GM21381 (cell line): ENCODE data around the gene ITSN1.

Experiments
- ATAC-seq: cut with Tn5 transposase; IDR thresholded peaks from one replicate; pipeline ENCODE4 v1.9.1; 2021; ENCODE audit warnings: mild to moderate bottlenecking, moderate library complexity; ENCODE audit not compliant: unreplicated experiment

Gene ITSN1

DNA sequence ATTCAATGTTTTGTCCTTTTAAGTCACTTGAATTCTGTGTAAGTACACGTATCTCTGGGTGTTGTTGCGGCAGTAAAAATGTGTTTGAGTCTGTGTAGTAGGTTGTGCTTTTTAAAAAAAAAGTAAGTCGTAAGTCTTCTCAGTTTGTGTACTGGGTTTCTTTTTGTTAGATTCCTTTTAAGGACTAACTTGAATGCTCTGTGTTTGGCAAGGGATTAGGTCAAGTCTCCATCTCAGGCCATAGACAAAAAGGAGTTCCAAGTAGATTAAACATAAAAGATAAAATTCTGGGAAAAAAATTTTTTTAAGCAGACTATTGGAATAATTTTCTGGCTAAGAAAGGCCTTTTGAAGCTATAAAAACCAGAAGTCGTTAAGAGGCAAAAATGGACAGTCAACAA is 160.2 kb downstream of the ITSN1 start:
- ATAC-seq: no peak

DNA sequence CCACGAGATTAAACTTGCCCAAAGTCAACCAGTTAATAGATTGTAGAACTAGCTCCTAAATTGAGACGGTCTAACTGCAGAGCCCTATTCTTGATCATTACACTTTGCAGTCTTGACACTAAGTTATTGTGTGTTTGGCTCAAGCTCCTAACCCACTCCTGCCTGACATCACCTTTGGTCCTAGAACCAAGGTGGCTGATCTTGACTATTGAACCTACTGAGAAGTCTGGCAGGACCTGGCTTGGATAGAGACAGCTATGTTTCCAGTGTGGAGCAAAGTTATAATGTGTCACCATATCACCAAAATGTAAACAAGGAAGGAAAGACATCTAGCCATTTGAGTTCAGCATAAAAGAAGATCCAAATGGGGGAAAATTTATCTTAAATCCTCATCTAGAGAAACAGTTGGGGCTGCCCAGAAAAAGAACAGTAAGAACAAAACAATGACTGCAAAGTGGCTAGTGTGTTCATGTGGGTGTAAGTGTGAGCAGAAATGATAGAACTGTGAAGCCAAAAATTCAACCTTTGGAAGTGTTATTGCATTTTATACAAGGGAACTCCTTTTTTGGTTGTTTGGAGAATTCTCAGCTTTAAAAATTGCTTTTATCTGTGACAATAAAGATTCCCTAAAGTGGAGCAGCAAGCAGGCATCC is 166.5 kb downstream of the ITSN1 start:
- ATAC-seq: no peak

GRCh38 chr21:33810766-33811165 is 168.5 kb downstream of the ITSN1 start:
- no peak for ATAC-seq

DNA sequence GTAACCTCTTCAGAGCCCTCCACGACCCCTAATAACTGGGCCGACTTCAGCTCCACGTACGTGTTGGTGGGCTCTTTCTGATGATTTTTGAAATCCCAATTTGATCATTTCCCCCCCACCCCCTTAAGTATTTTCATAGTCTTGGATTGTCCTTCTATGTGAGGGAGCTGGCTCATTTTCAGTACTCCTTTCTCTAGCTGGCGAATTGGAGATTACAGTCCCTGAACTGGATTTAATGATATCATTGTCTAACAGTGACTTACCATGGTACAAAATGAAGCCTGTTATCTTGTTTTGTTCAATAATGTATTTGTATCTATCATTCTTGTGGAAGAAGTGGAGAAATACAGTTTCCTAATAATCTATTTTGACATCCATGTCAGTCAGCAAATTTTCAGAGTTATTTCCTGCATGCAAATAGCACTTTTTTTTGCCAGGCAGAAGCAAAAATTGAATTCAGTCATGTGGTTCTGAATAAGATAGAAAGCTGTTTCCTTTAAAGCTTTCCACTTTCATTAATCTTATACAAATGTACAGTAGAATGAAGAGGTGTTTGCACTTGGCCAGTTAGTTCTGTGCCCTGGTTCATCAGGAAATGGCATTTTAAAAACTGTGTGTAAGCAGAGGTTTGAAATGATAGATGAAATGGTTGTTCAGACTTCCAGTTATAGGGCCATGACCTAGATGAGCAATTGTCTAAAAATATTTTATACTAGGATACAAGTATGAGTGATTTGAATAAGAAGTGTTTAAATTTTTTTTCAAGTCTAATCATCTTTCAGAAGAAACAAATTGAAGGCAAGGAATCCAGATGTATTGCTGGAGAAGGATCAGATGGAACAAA is 169.1 kb downstream of the ITSN1 start:
- ATAC-seq: no peak

DNA sequence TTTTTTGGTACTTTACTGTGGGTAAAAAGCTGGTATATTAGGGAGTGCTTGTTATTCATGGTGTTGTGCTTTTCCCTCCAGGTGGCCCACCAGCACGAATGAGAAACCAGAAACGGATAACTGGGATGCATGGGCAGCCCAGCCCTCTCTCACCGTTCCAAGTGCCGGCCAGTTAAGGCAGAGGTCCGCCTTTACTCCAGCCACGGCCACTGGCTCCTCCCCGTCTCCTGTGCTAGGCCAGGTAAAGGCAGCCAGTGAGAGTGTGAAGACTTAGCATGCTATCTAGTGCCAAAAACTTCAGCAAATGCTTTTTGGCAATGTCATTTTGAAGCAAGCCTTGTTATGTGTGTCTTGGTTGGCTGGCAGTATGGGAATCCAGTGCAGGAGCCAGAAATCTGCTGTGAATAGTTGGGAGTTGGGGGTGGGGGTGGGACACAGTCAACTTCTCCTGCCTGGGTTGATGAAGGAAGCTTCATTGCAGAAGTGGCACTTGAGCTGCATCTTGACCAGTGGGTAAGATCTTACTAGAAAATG is 171.6 kb downstream of the ITSN1 start:
- ATAC-seq: no peak

- ATAC-seq: no peak
Observed at GRCh38 chr21:33815143-33815707, 172.9 kb downstream of the ITSN1 start.

DNA sequence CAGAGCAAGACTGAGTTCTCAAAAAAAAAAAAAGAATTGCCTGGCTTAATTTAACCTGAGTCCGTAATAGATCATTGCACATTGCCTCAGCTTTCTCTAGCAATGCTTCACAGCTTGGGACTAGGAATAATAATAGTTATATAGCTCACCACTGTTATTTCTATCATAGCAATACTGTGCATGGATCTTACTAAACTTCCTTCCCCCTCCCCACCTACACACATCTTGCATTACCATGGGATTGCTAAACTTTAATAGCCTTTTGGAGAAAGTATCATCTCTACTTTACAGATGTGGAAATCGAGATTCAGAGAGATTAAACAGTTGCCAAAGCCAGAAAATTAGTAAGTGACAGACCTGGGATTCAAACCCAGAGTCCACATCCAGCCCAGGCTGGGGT is 173.9 kb downstream of the ITSN1 start:
- ATAC-seq: no peak

- ATAC-seq: no peak
Observed at GRCh38 chr21:33817138-33817537, 174.8 kb downstream of the ITSN1 start.

GRCh38 chr21:33817663-33818451 is 175.6 kb downstream of the ITSN1 start:
- no peak for ATAC-seq

GRCh38 chr21:33820230-33820770 is 178.0 kb downstream of the ITSN1 start:
- ATAC-seq: no peak

GRCh38 chr21:33820798-33821197 is 178.5 kb downstream of the ITSN1 start:
- ATAC-seq: no peak

GRCh38 chr21:33821503-33822322 is 179.4 kb downstream of the ITSN1 start:
- ATAC-seq: no peak

DNA sequence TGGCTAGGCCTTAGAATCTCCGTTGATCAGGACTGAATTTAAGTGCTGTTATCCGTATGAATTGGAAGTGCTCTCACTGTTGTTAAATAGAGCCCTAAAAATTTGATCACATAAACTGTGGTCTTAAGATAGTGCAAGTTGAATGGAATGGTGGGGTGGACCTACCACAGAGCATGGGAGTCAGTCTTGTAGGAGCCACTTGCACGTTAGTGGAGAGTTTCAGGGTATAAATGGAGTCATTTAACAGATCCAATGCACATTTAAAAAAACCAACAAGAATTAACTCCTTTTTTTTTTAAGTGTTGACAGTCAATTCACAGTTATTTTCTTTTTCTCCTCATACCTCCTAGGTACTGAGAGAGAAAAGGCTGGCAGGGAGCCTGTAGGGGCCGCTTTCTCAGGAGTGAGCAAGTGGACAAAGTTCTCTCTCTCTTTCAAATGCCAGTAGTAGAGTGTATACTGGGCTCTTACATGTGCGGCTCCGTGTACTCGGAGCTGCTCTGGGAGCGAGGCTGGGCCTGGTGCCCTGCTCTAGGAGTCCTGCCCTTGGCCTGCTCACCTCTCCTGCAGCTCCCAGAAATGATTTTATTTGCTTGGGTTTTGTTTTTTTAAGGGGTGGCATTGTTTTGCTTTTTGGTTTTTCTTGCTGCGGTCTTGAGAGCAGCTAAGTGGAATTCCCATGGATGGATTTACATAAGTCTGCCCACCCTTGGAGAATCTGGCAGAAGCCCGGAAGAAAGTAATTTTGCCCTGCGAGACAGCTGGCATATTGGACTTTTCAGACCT is 182.0 kb downstream of the ITSN1 start:
- ATAC-seq: no peak

- ATAC-seq: no peak
Observed at GRCh38 chr21:33825419-33825818, 183.1 kb downstream of the ITSN1 start.

DNA sequence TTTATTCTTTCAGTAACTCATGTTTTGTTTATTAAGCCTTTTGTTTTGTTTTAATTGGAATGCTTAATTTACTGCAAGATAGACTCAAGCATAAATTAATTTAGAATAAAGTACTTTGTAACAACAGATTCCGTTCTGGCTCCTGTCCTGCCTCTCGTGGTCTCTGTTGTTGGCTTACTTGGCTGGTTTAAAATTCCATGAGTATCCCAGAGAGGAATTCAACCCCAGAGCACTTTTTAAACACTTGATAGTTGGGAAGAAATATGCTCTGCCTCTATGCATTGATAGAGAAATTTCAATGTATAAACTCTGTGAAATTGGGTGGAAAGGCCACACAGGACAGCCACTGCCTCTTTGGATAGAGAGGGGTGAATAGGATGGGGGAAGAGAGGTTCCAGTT is 183.6 kb downstream of the ITSN1 start:
- ATAC-seq: no peak

- ATAC-seq: no peak
Observed at GRCh38 chr21:33828083-33828482, 185.8 kb downstream of the ITSN1 start.

GRCh38 chr21:33828577-33828976 is 186.3 kb downstream of the ITSN1 start:
- ATAC-seq: no peak

DNA sequence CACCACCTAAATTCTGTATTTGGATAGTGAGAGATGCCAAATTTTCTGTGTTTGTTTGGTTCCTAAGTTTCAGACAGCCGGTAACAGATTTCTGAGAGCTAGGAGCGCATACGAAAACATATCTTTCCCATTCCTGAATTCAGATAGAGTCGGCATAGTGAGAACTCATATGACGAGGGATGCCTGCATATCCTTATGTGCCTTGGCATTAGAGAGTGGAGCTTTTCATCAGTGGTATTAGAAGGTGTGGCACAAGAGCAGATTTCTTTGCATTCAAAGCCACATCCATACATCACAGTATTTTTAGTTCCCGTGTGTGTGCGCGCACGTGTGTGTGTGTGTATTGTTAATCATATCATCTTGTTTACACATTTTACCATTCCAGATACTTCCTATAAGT is 187.5 kb downstream of the ITSN1 start:
- ATAC-seq: no peak

GRCh38 chr21:33831962-33832659 is 189.8 kb downstream of the ITSN1 start:
- no peak for ATAC-seq
